Inflammatory macrophage treated with lipopolysaccharide for 1 hour (primary cell): ENCODE results near the gene RAD51B.

Experiments
- DNase-seq, 2 donors: peaks; one replicate each; pipeline ENCODE4 v3.0.0-alpha.2; 2020 to 2022

The RAD51B gene

DNA sequence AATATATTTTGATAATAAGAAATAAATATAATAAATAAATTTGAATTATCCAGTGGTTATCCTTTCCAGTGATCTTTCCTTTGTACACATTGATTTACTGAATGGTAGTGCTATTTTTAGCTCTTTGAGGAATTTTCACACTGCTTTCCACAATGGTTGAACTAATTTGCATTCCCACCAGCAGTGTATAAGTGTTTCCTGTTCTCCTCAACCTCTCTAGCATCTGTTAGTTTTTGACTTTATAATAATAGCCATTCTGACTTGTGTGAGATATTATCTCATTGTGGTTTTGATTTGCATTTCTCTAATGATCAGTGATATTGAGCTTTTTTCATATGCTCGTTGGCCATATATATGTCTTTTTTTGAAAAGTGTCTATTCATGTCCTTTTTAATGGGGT lies 333.7 kb downstream of the RAD51B start:
- DNase-seq = no peak

DNA sequence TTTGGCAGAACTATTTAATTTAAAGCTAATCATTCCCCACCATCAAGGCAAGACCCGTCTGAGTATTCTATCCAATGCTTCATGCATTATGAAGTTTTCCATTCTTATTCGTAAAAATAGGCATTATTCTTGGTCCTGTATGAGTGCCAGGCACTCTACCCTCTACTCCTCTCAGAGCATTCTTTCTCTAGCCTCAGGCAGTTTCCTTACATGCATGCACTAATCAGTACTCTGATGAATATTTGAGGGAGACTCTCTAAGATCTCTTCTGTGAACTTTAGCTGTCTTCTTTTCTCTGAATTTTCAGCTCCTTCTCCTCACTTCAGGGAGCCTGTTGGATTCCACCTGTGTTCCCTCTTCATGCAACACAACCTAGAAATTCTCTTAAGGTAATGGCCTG lies 334.7 kb downstream of the RAD51B start:
- no peak for DNase-seq

DNA sequence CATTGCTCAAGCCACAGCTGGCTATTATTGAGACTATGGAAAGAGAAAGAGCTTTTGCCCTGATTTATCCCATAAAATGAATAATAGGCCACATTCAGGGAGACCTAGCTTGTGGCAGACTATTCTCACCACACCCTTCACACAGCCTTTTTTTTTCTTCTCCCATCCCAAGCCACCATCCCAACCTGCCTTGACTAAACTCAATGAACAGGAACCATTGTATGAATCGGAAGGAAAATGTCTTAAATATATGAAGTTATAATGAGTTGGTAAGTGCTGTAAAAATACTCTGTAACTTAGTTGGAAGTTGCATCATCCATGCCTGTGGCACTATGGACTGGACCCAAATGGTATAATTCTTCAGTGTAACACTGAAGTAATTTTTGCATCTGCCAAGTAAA lies 338.4 kb downstream of the RAD51B start:
- no peak for DNase-seq

DNA sequence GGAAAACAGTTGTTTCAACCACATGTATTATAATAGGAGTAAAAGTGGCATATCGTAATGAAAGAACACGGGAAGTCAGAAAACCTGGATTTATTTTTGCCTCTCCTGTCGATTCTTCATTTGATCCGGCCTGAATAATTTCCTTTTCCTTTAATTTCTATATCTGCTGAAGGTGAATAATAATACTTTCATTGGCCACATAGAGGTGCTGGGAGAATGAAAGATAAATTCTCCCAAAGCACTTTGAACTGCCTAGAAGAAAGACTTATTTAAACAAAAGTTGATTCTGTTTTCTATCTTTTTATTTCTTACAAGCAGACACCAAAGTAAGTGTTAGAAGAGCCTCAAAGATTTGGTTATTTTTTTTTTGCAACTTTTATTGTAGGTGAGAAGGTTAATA lies 339.1 kb downstream of the RAD51B start:
- DNase-seq = no peak

DNA sequence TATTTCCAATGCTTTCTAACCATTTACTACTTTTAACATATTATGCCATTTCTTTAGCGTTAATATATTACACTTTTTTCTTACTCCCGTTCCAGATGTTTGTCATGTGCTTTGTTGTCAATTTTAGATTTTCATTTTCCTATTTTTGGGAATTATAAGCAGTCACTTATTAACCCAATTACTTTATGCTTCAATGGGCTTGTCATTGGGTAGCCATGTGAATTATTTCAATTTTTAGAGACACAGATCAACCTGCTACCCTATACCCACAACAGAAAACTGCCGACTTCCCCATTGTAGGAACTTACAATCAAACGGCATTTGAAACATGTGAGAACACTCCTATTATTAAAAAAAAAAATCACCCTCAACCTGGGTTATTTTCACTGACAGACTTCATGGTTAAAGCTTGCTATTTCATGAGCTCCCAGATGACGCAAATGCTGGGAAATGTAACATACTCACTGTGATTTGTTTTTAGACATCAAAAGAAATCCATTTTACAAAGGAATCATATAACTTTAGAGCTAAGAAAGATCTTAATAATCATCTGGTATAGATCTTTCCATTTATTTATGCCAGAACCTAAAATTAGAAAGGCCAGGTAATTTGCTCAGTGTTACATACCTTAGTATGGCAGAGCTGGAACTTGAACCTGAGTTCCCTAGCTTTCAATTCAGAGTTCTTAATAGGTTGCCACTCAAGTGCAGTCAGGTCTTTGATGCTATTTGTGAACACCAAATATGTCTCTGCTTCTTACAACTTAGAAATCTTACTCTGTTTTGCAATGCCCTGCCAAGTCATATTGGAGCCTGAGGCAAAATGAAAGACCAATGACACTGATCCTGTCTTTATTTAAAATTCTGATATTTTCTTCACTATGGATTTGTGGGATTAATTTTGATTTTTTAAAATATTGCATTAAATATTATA lies 340.4 kb downstream of the RAD51B start:
- no peak for DNase-seq

DNA sequence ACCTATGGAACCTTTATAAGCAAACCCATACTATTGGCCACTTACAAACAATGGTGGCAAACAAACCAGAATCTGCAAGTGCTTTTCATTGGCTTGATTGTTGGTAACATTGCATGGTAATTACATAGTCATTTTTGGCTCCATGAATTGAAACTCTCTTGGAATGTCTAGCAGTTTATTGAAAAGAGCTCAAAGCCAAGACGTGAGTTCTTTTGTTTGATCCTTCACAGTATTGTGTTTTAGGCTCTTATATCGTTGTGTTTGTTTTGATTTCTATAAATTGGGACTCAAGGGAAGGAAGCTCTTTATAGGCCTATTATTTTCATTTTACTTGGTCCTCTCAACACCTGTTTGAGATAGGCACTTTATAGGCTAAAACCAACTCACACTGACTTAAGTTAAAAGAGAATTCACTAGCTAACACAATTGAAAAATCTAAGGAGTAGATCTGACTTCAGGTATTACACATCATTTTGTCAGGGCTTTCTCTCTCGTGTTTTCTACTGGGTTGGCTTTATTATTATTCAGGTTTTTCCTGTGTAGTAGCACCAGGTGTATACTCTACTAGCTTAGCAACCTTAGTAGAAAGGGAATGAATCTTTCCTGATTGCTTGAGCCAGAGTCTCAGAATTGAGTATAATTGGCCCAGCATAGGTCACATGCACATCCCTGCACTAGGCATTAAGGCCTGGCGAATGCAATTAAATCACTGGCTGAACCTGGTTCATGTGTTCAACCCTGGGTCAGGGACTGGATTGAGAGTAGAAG lies 341.4 kb downstream of the RAD51B start:
- no peak for DNase-seq

DNA sequence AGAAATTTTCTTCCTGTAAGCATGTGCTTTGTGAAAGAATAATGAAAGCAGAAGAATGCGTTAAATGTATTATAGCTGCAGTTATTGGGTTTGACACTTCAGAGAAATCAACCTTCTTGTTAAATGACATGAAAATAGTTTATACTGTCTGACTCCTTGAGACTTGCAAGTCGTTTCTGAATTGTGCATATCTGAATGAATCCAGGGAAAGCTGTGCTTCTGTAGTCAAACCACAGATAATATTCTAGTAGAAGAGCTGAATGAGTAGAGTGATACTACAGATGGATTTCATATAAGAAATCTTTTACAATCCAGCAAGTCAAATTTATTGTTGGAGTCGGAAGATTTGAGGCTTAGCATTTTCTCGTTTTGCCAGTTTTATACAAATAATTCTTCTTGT lies 343.3 kb downstream of the RAD51B start:
- DNase-seq = no peak

DNA sequence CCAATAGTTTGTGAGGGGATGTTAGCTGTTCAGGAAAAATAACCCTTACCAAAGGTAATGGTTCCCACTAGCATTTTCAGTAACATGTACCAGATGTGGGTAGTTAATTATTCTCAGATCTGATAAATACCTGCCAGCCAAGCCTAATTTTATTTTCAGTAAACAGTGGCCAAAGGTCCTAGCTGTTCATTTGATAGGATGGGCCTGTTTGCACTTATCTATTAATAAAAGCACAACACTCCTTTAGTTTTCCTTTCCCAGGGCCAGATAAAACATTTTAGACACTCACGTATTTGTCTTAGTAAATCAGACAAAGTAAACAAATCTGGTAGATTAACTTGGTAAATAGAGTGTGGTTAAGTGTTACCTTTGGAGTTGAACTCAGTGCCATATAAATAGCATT lies 345.1 kb downstream of the RAD51B start:
- no peak for DNase-seq

DNA sequence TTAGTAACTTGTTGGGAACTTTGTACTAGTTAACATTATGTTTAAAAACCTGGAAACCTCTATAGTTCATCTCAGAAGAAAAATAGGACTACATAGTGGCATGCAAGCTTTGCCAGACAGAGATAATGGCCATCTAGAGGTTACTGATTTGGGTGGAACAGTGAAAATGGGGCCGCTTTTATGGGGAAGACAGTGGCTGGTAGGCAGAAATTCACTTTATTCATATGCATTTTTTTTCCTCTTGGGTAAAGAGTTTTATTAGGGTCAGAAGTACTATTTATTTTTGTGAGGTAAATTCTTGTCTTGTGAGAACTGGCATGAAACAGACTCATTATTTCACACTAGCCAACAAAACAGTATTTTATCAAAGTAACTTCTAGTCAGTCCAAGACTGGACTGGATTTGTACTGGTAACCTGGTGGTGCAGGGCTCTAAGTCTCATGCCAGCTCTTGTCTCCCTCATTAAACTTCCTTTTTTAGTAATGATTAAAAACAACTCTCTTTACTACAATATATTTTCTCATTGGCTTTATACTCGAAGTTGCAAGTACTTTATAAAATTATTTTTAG lies 345.8 kb downstream of the RAD51B start:
- no peak for DNase-seq

DNA sequence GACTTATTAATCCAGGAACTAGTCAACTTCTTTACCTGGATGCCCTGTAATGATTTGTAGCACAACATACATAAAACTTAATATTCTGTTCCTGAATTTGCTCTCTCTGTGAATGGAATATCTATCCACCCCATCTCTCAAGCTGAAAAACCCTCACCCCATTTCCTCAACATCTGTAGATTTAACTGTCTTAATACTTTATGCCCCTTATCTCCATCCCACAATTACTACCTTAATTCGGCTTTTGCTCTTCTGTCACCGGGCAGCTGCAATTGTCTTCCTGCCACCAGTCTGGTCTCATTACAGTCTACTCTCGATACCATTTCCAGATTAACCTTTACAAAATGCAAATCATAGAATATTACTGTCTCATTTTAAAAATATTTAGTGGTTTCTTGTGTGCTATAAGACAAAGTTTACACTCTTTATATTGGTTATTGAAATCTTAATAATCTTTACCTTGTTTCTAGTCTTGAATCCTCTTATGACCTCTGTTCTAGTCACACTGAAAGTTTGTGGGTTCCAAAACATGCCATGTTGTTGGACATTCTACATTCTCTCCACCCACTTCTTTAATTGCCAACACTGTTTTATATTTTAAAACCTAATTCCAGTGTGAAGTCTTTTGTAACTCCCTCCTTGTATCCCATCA lies 347.3 kb downstream of the RAD51B start:
- no peak for DNase-seq

DNA sequence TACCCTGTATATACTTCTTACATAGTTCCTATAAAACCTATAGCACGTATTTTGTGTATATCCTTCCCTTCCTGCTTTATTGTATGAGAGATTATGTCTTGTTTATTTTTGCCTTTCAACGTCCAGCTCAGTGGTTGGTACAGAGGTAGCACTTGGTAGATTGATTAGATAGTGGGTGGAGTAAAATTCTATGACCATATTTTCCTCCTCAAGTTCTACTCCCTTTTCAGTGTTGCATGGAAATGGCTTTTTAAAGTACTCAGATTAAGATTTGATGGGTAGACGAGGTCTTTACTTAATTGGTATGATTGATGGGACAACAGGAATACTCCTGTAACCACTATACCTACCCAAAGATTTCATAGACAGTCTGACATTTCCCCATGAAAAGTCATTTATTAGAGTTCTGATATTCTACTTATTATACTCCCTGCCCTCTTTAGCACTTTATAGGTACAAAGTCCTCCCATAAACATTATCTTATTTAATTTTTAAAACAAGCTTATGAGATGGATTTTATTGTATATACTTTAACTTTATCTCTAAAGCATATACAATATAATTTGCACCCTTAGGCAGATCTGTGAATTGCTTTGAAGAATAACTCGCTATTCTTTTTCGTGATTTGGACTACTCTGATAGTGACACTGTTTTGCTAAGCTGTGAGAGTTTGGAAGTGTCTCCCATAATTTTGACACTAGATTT lies 348.0 kb downstream of the RAD51B start:
- no peak for DNase-seq

DNA sequence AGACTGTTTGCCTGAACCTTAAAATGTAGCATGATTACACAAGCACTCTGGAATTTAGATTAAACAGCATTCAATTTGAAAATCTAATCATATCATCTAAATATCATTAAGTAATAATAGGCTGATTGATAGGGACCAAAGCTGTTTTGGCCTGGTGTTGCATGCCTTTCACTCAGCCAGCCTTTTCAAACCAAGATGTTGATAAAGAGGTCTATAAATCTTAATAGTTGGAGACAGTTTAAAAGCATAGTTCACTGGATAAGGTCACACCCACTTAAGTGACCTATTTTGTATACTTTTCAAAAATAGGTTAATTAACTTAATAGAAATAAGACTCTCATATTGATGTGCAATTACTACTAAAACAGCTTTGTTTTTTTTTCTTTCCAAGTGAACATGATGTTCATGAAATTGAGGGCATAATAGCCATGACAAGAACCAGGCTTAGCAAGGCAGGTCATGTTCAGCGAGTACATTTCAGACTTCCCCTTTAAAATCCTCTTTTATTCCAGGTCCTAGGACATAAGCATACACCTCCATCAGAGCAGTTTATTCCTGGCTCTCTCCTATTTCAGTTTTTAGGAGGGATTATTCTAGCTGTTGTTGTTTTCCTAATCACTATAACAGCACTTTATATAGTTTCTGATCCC lies 349.0 kb downstream of the RAD51B start:
- no peak for DNase-seq

DNA sequence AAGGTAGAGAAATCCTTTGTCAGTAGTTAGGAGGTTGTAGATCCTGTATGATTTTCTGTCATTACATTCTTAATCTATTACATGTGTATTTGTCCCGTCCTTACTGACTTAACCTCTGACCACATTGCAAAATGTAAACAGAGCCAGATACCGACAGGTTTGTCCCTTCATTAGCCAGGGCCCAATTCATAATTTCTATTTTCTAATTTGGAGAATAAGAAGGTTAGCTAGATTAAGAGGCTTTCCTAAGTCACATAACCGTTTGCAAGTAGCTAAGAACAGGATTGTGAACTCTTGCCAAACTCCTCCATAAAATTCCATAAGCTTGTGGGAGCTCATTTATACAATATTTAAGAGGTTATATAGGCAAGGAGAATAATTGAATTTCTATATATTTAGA lies 352.6 kb downstream of the RAD51B start:
- no peak for DNase-seq

DNA sequence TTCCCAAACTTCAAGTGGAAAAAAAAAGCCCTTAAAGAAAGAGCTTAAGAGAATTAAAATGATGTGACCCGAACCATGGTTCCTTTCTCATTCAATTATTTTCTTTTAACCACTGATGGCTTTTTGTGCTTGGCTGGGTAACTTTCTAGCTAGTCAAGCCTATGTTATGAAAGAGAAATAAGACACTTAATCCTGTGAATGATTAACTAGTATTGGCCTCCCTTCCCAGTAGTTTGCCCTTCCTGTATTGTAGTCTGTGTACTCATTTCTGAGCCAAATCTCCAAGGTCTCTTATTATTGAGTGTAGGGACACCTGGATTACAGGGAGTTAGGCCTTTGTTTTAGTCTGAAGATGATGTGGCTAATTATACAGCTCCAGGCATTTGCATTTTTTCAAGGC lies 353.0 kb downstream of the RAD51B start:
- DNase-seq = no peak

DNA sequence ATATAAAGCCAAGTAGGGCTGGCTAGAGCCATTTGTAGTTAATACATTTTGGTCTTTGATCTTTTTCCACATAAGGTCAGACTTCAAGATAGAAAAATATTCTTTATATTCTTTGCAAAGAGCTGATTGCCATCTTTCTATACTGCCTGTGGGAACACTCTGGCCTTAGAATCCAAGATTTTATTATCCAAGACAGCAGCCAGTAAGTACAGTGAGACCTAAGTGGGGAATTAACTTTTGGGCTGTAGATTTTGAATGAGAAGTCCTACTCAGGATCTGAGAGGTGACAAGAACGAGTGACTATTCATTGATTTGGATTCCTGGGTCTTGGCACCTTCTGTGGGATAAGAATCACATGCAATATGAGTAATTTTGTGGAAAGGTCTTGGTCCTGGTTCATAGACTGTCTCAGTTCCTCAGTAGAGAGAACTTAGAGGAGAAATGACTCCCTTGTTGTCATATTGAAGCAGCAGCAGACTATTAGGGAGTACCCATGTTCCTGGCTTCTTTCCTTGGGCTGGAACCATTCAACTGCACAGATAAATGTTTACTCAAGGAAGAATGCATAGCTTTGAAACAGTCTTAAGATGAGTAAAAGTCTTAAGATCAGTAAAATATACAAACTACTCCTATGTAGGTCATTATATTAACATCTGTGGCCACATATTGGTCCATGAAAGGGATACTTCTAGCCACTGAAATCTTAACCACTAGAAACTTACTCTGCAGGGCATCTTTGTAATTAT lies 353.8 kb downstream of the RAD51B start:
- no peak for DNase-seq

DNA sequence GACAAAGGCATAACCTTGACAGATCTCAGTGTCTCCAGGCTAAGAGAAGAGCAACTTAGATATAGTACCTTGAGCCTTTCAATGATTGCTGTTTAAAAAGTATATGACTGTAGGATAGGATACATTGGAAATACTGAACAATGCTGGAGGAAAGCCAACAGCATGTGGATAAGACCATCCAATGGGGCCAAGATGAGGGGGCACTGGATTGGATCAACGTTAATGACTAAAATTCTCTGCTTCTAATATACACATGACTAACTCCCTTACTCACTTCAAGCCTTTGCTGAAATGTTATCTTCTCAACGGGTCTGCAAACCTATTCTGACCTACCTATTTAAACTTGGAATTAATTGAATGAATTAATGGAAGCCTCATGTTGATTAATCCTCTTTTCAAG lies 354.9 kb downstream of the RAD51B start:
- DNase-seq = no peak

DNA sequence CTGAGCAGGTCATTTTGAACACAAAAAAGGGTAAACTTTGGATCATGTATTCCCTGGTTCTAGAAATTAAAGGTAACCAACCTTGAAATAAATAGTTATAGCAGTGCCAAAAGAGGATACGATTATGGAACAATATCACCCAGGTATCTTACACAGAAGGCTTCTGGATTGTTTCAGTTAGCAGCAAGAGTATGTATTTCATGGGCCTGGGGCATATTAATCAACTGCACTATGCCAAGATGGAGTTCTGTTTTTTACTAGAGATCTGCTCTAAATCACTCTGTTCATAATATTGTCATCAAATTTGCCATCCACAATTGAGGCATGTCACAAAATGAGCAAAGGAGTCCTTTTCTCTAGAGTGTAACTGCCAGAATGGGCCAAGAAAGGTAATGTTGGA lies 357.1 kb downstream of the RAD51B start:
- no peak for DNase-seq

DNA sequence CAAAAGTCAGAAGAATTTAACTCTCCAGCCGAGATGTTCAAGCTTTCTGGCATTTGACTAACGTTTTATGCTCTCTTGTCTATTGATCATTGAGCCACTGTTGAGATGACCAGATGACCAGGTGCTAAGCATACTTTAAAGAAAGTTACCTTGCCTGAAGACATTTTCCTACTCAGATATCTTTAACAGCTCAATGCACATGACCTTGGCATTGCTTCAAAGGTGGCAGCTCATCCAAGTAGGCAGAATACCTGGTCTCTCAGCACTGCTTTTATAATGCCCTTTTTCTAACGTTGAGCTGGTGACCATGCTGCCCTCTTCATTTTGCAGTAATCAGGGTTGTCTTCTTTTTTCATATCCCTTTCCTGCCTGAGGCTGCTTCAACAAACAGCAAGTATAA lies 358.1 kb downstream of the RAD51B start:
- DNase-seq = no peak

DNA sequence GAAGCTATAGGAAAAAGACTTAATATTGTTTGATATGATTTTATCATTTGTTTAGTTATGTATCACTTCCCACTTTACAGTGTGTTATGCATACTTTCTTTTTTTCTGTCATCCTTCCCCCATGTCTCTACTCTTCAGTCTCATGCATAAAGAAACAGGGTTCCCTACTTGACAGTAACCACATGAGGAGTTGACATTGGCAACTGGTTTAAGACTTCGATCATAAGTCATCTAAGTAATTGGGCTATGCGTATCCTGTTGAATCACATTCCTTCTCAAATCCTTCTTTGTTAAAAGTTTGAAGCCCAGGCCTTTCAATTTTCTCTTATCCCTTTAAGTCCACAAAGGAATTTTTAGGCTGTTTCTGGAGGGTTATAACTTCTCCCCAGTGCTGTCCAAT lies 358.7 kb downstream of the RAD51B start:
- DNase-seq = no peak

DNA sequence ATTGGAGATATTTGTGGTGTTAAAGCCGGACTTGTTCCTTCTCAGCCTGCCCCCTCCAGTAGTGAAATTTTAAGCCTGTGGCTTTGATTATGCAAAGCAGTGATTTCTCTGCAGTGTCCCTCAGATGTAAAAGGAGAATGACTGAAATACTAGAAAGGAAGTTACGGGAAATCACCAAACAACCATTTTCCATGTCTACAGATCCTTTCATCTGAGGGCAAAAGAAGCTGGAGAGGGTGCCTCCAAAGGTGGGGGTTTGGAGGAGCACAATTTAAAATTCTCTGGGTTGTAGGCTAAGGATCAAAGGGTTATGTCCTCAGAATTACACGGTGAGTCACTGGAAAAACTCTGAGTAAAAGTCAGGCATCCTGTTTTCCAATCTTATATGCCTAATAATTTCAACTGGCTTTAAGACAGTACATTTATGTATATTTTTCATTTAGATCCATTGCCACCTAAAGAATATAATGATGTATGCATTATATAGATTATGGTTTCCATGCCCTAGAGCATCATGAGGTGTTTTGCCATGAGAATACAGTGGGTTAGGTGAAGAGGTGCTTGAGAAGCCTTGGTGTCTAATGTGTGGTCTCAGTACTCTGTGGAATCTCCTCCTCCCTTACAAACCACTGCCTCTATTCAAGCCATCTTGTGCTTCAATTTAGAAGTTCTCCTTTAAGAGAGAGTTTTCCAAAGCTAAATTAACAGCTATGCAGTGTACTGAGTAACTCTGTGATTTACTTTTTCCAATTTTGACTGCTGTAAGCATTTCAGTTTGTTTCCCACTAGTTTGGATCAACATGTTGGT lies 362.1 kb downstream of the RAD51B start:
- peak; percentile 16 to 30 for DNase-seq

DNA sequence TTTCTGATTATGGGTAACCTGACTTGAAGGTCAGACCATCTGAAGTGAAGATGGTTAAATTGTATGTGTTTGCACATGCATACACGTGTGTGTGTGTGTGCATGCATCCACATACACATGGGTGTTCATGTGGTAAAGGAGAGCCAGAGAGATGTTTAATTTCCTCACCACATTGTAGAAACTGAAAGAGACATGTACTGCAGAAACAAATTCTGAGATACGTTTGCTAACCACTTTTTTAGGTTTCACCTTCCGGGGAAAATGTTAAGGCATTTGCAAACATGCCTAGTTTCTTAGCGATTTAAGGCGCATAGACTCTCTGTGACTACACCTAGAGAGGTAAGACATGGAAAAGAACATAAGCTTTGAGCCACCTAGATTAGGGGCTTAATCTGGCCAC lies 362.9 kb downstream of the RAD51B start:
- DNase-seq = no peak
